GM12891 (cell line): ENCODE measurements around the gene CLPTM1L.

Experiments
- DNase-seq: peaks from one replicate; pipeline ENCODE4 v3.0.0; 2011; ENCODE audit warnings: low spot score; ENCODE audit not compliant: insufficient read length
- FAIRE-seq: peaks from 2 replicates; lab custom pipeline; 2011; peaks lifted over from hg19 to GRCh38; lab: Jason Lieb, UNC
- PAX5 ChIP-seq: IDR thresholded peaks from 2 replicates; pipeline ENCODE4 v1.6.1; 2011; ENCODE audit warnings: low read length, moderate library complexity, mild to moderate bottlenecking; ENCODE audit not compliant: insufficient read depth, severe bottlenecking
- POLR2A ChIP-seq: IDR thresholded peaks from 2 replicates; pipeline ENCODE4 v1.6.1; 2011; ENCODE audit warnings: low read depth, low read length, control low read depth
- POLR2AphosphoS5 ChIP-seq: IDR thresholded peaks from 2 replicates; pipeline ENCODE4 v1.6.1; 2011; ENCODE audit warnings: low read depth, low read length, control low read depth
- POU2F2 ChIP-seq: IDR thresholded peaks from 2 replicates; pipeline ENCODE4 v1.6.1; 2011; ENCODE audit warnings: low read depth, mild to moderate bottlenecking, control low read depth, low read length, moderate library complexity
- SPI1 ChIP-seq: IDR thresholded peaks from 2 replicates; pipeline ENCODE4 v1.6.1; 2011; ENCODE audit warnings: low read depth, low read length, control low read depth
- TAF1 ChIP-seq: IDR thresholded peaks from 2 replicates; pipeline ENCODE4 v1.6.1; 2011; ENCODE audit warnings: low read depth, low read length, control low read depth

Gene CLPTM1L

GRCh38 chr5:1314564-1314982 is 30.3 kb downstream of the CLPTM1L start:
- peak; percentile 13 for FAIRE-seq
- DNase-seq = no peak
- TF ChIP-seq PAX5 (no peak), TAF1 (no peak), POLR2AphosphoS5 (no peak), POLR2A (no peak), SPI1 (no peak), POU2F2 (no peak)

- TF ChIP-seq SPI1 (peak; percentile 50), POLR2A (no peak), TAF1 (no peak), PAX5 (no peak), POU2F2 (peak; percentile 92)
- FAIRE-seq (peak; percentile 96), DNase-seq (peak; percentile 47)
Observed at GRCh38 chr5:1312993-1313833, 31.7 kb downstream of the CLPTM1L start.

GRCh38 chr5:1312206-1312605 is 32.7 kb downstream of the CLPTM1L start:
- DNase-seq (no peak), FAIRE-seq (peak; percentile 66)
- TF ChIP-seq TAF1 = no peak

GRCh38 chr5:1311439-1312055 is 33.4 kb downstream of the CLPTM1L start:
- no peak for DNase-seq
- FAIRE-seq = no peak
- TF ChIP-seq PAX5 = no peak
- no peak for TF ChIP-seq SPI1
- TF ChIP-seq POU2F2 = no peak

GRCh38 chr5:1310118-1310517 is 34.8 kb downstream of the CLPTM1L start:
- DNase-seq (no peak), FAIRE-seq (peak; percentile 54)
- no peak for TF ChIP-seq PAX5

- FAIRE-seq = no peak
- TF ChIP-seq SPI1 (no peak), TAF1 (no peak), POLR2A (no peak), POLR2AphosphoS5 (no peak), PAX5 (no peak), POU2F2 (no peak)
- no peak for DNase-seq
Observed at GRCh38 chr5:1304033-1304432, 40.9 kb downstream of the CLPTM1L start.

- TF ChIP-seq PAX5 = no peak
- no peak for TF ChIP-seq TAF1
- no peak for TF ChIP-seq POLR2A
- TF ChIP-seq POU2F2 = no peak
- TF ChIP-seq POLR2AphosphoS5 = no peak
- no peak for TF ChIP-seq SPI1
Observed at GRCh38 chr5:1302258-1302657, 42.6 kb downstream of the CLPTM1L start.

GRCh38 chr5:1300581-1301083 is 44.3 kb downstream of the CLPTM1L start:
- no peak for FAIRE-seq
- TF ChIP-seq PAX5 (no peak), POLR2A (no peak), POU2F2 (no peak), SPI1 (no peak), POLR2AphosphoS5 (no peak), TAF1 (no peak)
- no peak for DNase-seq

More at GRCh38 chr5:1302258-1302657, 42.6 kb downstream of the CLPTM1L start:
- FAIRE-seq (no peak), DNase-seq (no peak)

GRCh38 chr5:1299961-1300360 is 44.9 kb downstream of the CLPTM1L start:
- no peak for FAIRE-seq
- TF ChIP-seq POLR2A (no peak), SPI1 (no peak), TAF1 (no peak), POLR2AphosphoS5 (no peak), POU2F2 (no peak), PAX5 (no peak)

GRCh38 chr5:1299511-1299850 is 45.4 kb downstream of the CLPTM1L start:
- DNase-seq = no peak
- no peak for FAIRE-seq
- TF ChIP-seq PAX5 (no peak), TAF1 (no peak), POLR2AphosphoS5 (no peak), POLR2A (no peak), POU2F2 (no peak), SPI1 (no peak)

More at GRCh38 chr5:1299961-1300360, 44.9 kb downstream of the CLPTM1L start:
- DNase-seq = no peak
